Duodenal mucosa (tissue), 2 donors: ENCODE data around the gene TWSG1.

ENCODE experiments used
- H3K27ac ChIP-seq: one replicate; pipeline ENCODE4 v1.7.0; 2013; ENCODE audit warnings: low read depth, low read length
- H3K27me3 ChIP-seq, 2 donors: one replicate each; pipeline ENCODE4 v1.7.0; 2013; ENCODE audit warnings: low read length in 2 of 2, control low read depth in 1 of 2; ENCODE audit not compliant: insufficient read depth in 2 of 2, control insufficient read depth in 1 of 2
- H3K36me3 ChIP-seq, 2 donors: one replicate each; pipeline ENCODE4 v1.7.0; 2013; ENCODE audit warnings: low read length in 2 of 2, control low read depth in 1 of 2; ENCODE audit not compliant: insufficient read depth in 2 of 2, control insufficient read depth in 1 of 2
- H3K4me1 ChIP-seq, 2 donors: one replicate each; pipeline ENCODE4 v1.7.0; 2013; ENCODE audit warnings: low read length in 2 of 2, control low read depth in 1 of 2; ENCODE audit not compliant: insufficient read depth in 2 of 2, control insufficient read depth in 1 of 2
- H3K4me3 ChIP-seq, 2 donors: one replicate each; pipeline ENCODE4 v1.7.0; 2013; ENCODE audit warnings: low read length in 2 of 2, low read depth in 1 of 2
- H3K9ac ChIP-seq, 2 donors: one replicate each; pipeline ENCODE4 v1.7.0; 2013; ENCODE audit warnings: low read length in 2 of 2, low read depth in 1 of 2
- H3K9me3 ChIP-seq, 2 donors: one replicate each; pipeline ENCODE4 v1.7.0; 2013; ENCODE audit warnings: low read length in 2 of 2, control low read depth in 1 of 2; ENCODE audit not compliant: control insufficient read depth in 1 of 2

Gene TWSG1

GRCh38 chr18:9319333-9319732 lies 15.2 kb upstream of the TWSG1 start:
- Histone ChIP-seq H3K36me3 (no peaks in the 10 kb centered on the region), H3K9ac (no peak overlapping the region), H3K27me3 (no peaks in the 10 kb centered on the region), H3K9me3 (no peaks in the 10 kb centered on the region), H3K4me1 (peaks cover 0 to 11% of the 10 kb centered on the region in 2 donors), H3K4me3 (no peak overlapping the region), H3K27ac (no peak overlapping the region)

DNA sequence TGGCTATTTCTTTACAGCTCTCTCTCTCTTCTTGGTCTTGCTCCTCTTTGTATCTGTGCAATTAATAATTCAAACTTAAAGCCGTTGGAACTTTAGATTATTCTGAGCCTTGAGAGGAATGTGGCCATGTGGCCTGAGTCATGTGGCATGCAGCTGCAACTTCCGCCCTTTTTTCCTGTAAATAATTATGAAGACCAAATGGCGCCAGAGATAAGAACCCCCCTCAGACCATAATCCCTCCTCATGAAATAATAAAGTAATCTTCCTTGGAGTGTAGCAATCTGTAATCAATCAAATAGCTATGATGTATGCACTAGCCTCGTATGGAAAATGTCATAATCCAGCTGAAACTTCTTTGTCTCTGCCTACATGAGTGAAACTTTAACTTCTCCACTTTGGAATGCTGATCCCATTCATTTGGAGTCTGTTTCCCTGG lies 13.5 kb upstream of the TWSG1 start:
- Histone ChIP-seq H3K36me3 (no peaks in the 10 kb centered on the region), H3K4me3 (no peak overlapping the region), H3K9me3 (no peaks in the 10 kb centered on the region), H3K4me1 (peaks cover 0 to 11% of the 10 kb centered on the region in 2 donors), H3K27me3 (no peaks in the 10 kb centered on the region), H3K27ac (no peak overlapping the region), H3K9ac (no peak overlapping the region)

- no peaks in the 10 kb centered on the region for H3K9me3 ChIP-seq
- no peak overlapping the region for H3K4me3 ChIP-seq
- no peaks in the 10 kb centered on the region for H3K27me3 ChIP-seq
- peaks cover 0 to 11% of the 10 kb centered on the region in 2 donors for H3K4me1 ChIP-seq
- H3K9ac ChIP-seq = no peak overlapping the region
- no peak overlapping the region for H3K27ac ChIP-seq
- H3K36me3 ChIP-seq = no peaks in the 10 kb centered on the region
Measured at GRCh38 chr18:9321736-9322135, 12.8 kb upstream of the TWSG1 start.

DNA sequence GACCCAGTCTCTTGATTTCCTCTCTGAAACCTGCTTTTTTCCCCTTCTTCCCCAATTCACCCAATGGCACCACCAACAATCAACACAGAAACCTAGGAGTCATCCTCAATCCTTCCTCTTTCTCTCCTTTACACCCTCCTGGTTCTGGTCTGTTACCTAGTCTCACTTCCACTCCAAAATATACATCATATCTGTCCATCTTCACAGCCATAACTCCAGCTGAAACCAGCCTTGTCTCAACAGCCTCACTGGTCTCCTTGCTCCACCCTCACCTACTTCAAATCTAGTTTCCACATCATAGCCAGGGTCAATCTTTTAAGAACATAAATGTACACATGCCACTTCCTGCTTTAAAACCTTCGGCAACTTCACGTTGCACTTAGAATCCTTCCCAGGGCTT lies 11.8 kb upstream of the TWSG1 start:
- H3K9me3 ChIP-seq = no peaks in the 10 kb centered on the region
- H3K4me3 ChIP-seq = no peak overlapping the region
- H3K4me1 ChIP-seq = peaks cover 0 to 11% of the 10 kb centered on the region in 2 donors
- no peak overlapping the region for H3K9ac ChIP-seq
- H3K27ac ChIP-seq = no peak overlapping the region
- no peaks in the 10 kb centered on the region for H3K27me3 ChIP-seq
- H3K36me3 ChIP-seq = no peaks in the 10 kb centered on the region

- Histone ChIP-seq H3K4me3 (no peak overlapping the region), H3K36me3 (no peaks in the 10 kb centered on the region), H3K9me3 (peaks cover 3 to 4% of the 10 kb centered on the region in 2 donors), H3K4me1 (peaks cover 0 to 11% of the 10 kb centered on the region in 2 donors), H3K9ac (no peak overlapping the region), H3K27me3 (no peaks in the 10 kb centered on the region), H3K27ac (no peak overlapping the region)
Measured at GRCh38 chr18:9323750-9324445, 10.7 kb upstream of the TWSG1 start.

GRCh38 chr18:9325716-9326115 lies 8.9 kb upstream of the TWSG1 start:
- Histone ChIP-seq H3K9ac (no peak overlapping the region), H3K4me3 (no peak overlapping the region), H3K4me1 (peaks cover 0 to 11% of the 10 kb centered on the region in 2 donors), H3K27ac (no peak overlapping the region), H3K27me3 (no peaks in the 10 kb centered on the region), H3K36me3 (no peaks in the 10 kb centered on the region), H3K9me3 (peaks cover 3 to 4% of the 10 kb centered on the region in 2 donors)

- no peak overlapping the region for H3K27ac ChIP-seq
- no peaks in the 10 kb centered on the region for H3K4me1 ChIP-seq
- H3K9me3 ChIP-seq = peaks cover 3 to 4% of the 10 kb centered on the region in 2 donors
- no peaks in the 10 kb centered on the region for H3K36me3 ChIP-seq
- no peak overlapping the region for H3K9ac ChIP-seq
- no peaks in the 10 kb centered on the region for H3K27me3 ChIP-seq
- no peak overlapping the region for H3K4me3 ChIP-seq
Measured at GRCh38 chr18:9328776-9329175, 5.8 kb upstream of the TWSG1 start.

- H3K36me3 ChIP-seq = no peaks in the 10 kb centered on the region
- no peaks in the 10 kb centered on the region for H3K4me1 ChIP-seq
- no peaks in the 10 kb centered on the region for H3K27me3 ChIP-seq
- no peak overlapping the region for H3K9ac ChIP-seq
- no peak overlapping the region for H3K27ac ChIP-seq
- no peak overlapping the region for H3K4me3 ChIP-seq
- H3K9me3 ChIP-seq = peaks cover 3 to 4% of the 10 kb centered on the region in 2 donors
Measured at GRCh38 chr18:9329471-9329870, 5.1 kb upstream of the TWSG1 start.

GRCh38 chr18:9330419-9330818 lies 4.2 kb upstream of the TWSG1 start:
- Histone ChIP-seq H3K27ac (no peak overlapping the region), H3K4me3 (no peak overlapping the region), H3K4me1 (peaks cover 3% of the 10 kb centered on the region in 2 donors), H3K9me3 (peaks cover 3 to 4% of the 10 kb centered on the region in 2 donors), H3K9ac (no peak overlapping the region), H3K36me3 (no peaks in the 10 kb centered on the region), H3K27me3 (no peaks in the 10 kb centered on the region)

- Histone ChIP-seq H3K27ac (peak overlapping the region; percentile 42), H3K4me1 (peaks cover 9 to 13% of the 10 kb centered on the region in 2 donors), H3K36me3 (no peaks in the 10 kb centered on the region), H3K27me3 (no peaks in the 10 kb centered on the region), H3K9me3 (peaks cover 0 to under 1% of the 10 kb centered on the region in 2 donors), H3K4me3 (peak overlapping the region; percentile 78 to 90), H3K9ac (peak overlapping the region; percentile 71 to 77)
Measured at GRCh38 chr18:9333441-9334328, 888 bp upstream of the TWSG1 start.
